Heart left ventricle (tissue), 13 donors: ENCODE results near the gene PIP4K2A.

Experiments used
- CTCF ChIP-seq, 12 donors: fragments of 200-600 bp; sonication (generic) in 4 of 12; IDR thresholded peaks; one replicate each; pipeline versions ENCODE4 v1.5.0 to v1.8.0; 2018 to 2022; ENCODE audit warnings: antibody characterized with exemption in 12 of 12, mild to moderate bottlenecking in 5 of 12
- POLR2A ChIP-seq, 2 donors: fragments of 450-650 bp; IDR thresholded peaks; one replicate each; pipeline ENCODE4 v1.6.1; 2017; ENCODE audit warnings: antibody characterized with exemption in 2 of 2, mild to moderate bottlenecking in 2 of 2, moderate library complexity in 2 of 2
- donor health status: ischemic (EF 13 %, LVEDD 7.1; RV severe dilation, severe dysfunction).
- donor health status: DM: no; HTN: yes; CAD: no.
- donor health status: DM: no; HTN: no; CAD: no.
- donor health status: ischemic (EF 25% LVEDD 6.9; RV normal size, moderate dysfunction).
- donor health status: ischemic (EF 25% LVEDD 5.7; RV mildly dilated, moderate dysfunction).
- donor health status: ischemic (EF 35%, LVEDD 5.7; RV mildly dilated, moderate dysfunction).
- donor health status: nonischemic (EF 11% LVEDD 7.7; RV severe dilation, severe dysfunction).
- donor health status: DM: yes; HTN: yes; CAD: no.
- donor health status: PGD.
- donor health status: ischemic (EF 29% LVEDD 5.4; RV normal size, mild dysfunction).
- donor health status: nonischemic (EF 23%, LVEDD 6.1; RV moderate dilation, normal function).

- TF ChIP-seq POLR2A (IDR thresholded peaks at IDR 0.05) (no peak), CTCF (IDR thresholded peaks at IDR 0.05) (no peak)
Measured at GRCh38 chr10:22656036-22656435, 58.3 kb downstream of the PIP4K2A start.
